Activated T-cell treated with anti-CD3 and anti-CD28 coated beads for 24 hours (primary cell): ENCODE measurements around the gene DOLK.

Experiments
- DNase-seq: peaks from one replicate; pipeline ENCODE4 v3.0.0-alpha.2; 2020; ENCODE audit warnings: low read depth

Gene DOLK

DNA sequence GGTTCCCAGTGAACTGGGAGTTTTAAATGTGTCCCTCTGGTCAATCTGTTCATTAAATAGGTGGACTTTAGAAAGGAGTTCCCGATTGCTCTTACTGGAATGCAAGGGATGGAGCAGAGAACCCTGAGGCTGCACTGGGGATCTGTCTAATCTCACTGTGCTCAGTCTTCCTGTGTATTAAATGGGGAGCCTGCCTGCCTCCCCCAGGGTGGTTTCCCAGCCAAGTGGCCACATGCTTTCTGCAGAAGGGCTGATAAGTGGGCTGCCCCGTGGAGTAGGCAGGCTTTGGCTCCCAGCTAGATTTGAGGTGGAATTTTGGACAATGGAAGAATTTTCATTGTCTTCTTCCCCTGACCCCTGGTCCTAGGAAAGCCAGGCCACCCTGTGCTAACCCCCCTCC is 40.7 kb downstream of the DOLK start:
- no peak for DNase-seq

DNA sequence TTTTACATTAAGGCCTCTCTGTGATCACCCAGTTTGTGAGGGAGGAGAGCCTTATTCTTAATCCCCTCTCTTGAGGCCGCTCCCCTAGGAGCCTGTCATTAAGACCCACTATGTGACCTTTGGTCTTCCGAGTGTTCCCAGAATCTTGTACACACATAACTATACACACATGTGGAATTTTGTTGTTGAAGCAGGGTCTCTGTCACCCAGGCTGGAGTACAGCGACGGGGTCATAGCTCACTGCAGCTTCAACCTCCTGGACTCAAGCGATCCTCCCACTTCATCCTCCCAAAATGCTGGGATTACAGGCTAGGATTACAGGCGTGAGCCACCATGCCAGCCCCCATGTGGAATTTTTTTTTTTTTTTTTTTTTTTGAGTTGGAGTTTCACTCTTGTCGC is 41.4 kb downstream of the DOLK start:
- DNase-seq = no peak

DNA sequence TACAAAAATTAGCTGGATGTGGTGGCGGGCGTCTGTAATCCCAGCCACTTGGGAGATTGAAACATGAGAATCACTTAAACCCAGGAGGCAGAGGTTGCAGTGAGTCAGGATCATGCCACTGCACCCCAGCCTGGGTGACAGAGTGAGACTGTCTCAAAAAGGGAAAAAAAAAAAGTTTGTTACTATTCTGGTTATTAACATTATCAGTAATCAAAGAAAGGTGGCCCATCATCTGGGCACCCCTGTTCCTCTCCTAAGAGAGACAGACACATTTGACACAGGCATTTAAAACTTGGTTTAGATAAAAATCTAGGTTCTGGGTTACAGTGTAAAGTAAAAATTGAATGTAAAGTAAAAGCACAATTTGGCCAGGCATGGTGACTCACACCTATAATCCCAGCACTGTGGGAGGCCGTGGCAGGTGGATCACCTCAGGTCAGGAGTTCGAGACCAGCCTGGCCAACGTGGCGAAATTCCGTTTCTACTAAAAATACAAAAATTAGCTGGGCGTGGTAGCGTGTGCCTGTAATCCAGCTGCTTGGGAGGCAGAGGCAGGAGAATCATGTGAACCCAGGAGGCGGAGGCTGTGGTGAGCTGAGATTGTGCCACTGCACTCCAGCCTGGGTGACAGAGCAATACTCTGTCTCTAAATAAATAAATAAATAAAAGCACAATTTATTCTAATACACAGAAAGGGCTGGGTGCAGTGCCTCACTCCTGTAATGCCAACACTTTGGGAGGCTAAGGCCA is 43.4 kb downstream of the DOLK start:
- no peak for DNase-seq

DNA sequence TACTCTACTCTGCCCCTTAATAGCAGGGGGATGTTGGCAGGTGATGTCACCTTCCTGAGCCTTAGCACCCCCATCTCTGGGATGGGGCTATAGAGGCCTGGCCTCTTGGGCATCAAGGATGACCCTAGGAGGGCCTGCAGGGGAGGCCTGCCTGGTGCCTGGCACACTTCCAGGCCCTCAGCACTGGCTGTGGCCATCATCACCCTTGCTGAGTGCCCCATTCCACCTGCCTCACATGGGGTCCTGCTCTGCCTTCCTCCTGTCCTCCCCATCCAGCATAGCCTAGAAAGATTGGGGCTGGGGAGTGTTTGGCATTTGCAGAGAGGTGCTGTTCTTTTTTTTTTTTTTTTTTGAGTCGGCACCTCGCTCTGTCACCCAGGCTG is 44.3 kb downstream of the DOLK start:
- DNase-seq = no peak

DNA sequence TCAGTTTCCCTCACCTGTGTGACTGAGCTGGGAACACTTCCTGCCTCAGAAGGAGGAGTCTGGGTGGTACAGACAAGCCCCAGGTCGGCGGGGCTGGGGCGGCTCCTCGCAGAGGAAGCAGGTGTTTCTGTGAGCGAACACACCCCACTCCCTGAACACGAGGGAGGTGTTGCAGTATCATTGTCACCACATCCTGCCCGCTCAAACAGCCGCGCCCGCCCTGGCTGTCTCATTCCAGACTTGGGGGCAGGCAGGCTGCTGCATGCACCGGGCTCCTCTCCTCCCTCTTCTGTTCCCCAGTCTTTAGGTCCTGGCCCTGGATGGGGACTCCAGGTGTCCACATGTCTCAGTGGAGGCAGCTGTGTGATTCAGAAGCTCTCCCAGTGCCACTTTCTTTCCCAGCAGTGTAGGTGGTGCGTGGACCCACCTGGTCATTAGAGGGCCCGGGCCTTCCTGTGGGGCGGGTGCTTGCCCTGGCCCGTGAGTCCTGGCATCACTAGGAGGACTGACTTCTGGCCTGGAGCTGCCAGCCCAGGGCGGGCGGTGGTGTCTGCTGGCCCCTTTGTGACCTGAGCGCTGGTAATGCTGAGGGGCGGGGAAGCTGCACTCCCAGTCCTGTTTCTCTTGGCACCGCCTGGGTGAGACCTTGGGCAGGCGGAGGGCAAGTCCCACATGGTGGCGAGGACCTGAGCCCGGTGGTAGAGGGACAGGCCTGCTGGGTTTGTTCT is 44.9 kb downstream of the DOLK start:
- peak; percentile 72 for DNase-seq

DNA sequence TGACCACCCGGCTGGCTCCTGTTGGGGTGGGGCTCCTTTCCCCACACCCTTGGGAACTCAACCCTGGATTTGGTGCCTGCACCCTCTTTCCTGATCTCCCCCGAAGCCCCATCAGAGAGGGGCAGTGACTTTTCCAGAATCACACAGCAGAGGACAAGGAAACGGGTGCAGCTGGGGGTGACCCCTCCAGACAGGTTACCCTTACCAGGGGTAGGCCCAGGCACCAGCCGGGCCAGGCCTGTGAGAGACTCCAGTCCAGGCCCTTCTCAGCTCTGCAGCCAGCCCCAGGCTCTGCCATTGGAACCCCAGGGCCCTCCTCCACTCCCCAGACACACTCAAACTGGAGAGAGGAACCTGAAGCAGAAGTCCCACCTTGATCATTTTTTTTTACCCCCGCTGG is 45.6 kb downstream of the DOLK start:
- DNase-seq = no peak

DNA sequence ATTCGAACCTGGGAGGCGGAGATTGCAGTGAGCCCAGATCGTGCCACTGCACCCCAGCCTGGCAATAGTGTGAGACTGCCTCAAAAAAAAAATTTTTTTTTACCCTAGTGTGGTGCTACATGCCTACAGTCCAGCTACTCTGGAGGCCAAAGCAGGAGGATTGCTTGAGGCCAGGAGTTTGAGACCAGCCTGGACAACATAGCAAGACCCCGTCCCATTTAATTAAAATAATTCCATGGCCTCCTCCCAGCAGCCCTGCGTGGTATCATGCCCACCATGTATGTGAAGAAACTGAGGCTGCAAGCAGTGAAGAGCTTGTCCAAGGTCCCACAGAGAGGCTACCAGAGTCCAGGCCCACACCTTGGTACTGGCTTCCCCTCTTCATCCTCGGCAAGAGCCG is 46.0 kb downstream of the DOLK start:
- DNase-seq = no peak

DNA sequence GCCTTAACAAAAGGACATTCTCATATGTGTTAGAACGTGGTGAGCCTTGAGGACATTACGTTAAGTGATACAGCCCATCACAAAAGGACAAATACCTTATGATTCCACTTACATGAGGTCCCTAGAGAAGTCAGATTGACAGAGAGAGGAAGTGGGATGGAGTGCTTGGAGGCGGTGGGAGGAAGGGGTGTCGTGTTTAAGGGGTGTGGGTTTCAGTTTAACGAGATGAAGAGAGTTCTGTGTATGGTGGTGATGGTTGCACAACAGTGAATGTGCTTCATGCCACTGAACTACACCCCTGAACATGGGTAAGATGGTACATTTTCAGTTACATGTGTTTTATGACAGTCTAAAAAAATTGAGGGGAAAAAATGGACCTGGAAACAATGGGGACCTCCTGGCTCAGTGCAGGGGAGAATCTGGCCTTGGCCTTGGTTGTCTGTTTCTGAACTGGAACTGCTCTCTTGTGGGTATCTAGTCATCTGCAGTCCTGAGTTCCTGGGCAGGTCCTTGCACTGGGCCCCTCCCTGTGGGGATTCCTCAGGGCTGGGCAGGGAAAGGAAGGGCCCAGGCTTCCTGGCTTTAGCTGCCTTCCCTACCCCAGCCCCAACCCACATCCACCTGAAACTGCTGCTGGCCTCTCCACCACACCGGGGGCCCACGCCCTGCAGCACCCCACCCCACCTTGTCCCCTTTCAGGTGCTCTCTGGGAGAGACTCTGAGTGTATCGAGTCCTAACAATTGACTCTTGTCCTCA is 47.7 kb downstream of the DOLK start:
- DNase-seq = no peak

DNA sequence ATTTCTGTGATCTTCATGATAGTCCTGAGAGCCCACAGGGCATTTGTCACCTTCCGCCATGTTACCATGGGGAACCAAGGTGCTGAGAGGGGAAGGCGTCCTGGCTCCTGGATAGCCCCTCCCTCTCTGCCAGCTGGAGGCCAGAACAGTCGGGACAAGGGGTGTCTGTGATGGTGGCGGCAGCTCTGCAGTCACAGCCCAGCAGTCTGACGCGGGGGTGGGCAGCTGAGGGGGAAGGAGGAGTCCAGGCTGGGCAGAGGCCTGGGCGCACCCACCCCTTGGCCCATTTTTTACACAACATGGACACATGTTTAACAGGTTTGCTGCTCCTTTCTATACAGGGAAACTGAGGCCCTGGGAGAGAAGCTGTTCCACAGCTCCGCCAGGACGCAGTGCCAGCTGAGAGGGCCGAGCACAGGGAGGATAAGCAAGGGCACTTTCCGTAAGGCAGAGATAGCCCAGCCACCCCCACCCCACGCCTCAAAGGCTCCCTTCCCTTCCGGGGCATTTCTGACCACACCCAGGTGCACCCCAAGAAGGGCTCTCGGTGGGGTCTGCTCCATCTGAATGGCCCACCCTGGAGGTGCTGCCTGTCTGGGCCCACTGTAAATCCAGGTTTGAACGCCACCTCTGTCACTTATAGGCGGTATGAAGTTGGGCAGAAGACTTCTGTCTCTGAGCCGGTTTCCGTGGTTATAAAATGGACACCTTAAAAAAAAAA is 48.4 kb downstream of the DOLK start:
- DNase-seq = no peak

DNA sequence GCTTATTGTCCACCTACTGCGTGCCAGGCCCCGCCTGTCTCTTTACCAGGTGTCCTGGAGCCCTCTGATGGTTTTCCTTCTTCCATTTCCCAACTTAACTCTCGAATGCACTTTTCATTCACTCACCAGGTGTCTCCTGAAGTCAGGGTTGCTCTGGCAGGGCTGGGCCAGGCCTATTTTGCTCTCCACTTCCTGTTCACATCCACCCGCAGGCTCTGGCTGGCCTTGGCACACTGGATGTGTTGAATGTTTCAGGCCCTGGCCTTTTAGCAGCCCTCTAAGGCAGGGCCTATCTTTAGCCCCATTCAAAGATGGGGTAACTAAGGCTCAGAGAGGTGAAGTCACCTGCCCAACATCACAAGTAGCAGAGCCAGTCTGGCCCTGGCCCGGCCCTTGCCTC is 49.0 kb downstream of the DOLK start:
- no peak for DNase-seq

DNA sequence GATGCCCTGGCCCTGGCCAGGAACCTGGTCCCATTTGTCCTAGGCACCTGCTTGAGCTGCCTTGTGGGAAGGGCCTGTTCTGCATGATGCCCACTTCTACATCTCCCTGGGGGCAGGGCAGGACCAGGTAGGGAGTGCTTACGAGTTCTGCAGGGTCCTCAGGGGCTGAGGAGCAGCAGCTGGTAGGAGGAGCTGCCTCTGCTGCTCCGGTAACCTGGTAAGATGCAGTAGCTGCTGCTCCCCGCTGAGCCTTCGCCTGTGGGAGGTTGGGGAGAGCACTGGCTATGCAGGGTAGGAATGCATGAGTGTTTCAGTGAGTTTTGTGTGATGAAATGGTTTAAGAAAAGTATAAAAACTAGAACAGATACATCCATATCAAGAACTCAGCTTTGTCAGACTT is 51.8 kb downstream of the DOLK start:
- no peak for DNase-seq
